Testis (tissue), 3 donors: ENCODE data around the gene LMO4. TPM values are rescaled to one million over a fixed set of nuclear protein-coding genes. Genes with fewer than 3 reads are reported as not detected.

Source experiments
- DNase-seq: peaks from one replicate; pipeline ENCODE4 v3.0.0-alpha.2; 2019
- H3K27ac ChIP-seq, 2 donors: fragments of 200-600 bp; sonication (generic); one replicate each; pipeline ENCODE4 v1.5.1; 2019
- H3K27me3 ChIP-seq: fragments of 200-600 bp; sonication (generic); one replicate; pipeline ENCODE4 v1.5.1; 2019
- H3K36me3 ChIP-seq: fragments of 200-600 bp; sonication (generic); one replicate; pipeline ENCODE4 v1.5.1; 2017; ENCODE audit warnings: low read depth; ENCODE audit errors: missing control alignments
- H3K4me1 ChIP-seq: fragments of 200-600 bp; sonication (generic); one replicate; pipeline ENCODE4 v1.5.1; 2019
- H3K4me3 ChIP-seq, 2 donors: fragments of 200-600 bp; sonication (generic); one replicate each; pipeline ENCODE4 v1.5.1; 2017 to 2019
- H3K9me3 ChIP-seq: fragments of 200-600 bp; sonication (generic); one replicate; pipeline ENCODE4 v1.5.1; 2017
- CTCF ChIP-seq, 3 experiments: fragments of 450-650 bp in 2 of 3; fragments of 200-600 bp in 1 of 3; sonication (generic) in 1 of 3; IDR thresholded peaks; one replicate each; pipeline ENCODE4 v1.5.1; 2016 to 2019; ENCODE audit warnings: antibody characterized with exemption in 3 of 3, mild to moderate bottlenecking in 2 of 3, moderate library complexity in 1 of 3
- POLR2A ChIP-seq: fragments of 450-650 bp; IDR thresholded peaks from one replicate; pipeline ENCODE4 v1.6.1; 2017; ENCODE audit warnings: antibody characterized with exemption, mild to moderate bottlenecking, moderate library complexity
- WGBS, 2 donors: methylation state at CpG; one replicate each; pipeline ENCODE4 v1.1.5; 2018; 5-methylcytosine and 5-hydroxymethylcytosine counted together
- intact Hi-C: fragments of 100-400 bp; cut with DNase I; formaldehyde crosslinking; loops from one replicate; pipeline ENCODE4 v1.15.1; 2023; ENCODE audit warnings: low total_unique reads
- polyA plus RNA-seq: library from polyadenylated mRNA; stranded (reverse); fragments of 350-450 nt; fragmentation: Illumina TruSeq; extraction: RNeasy Lipid Tissue Mini Kit (QIAGEN cat#74804); gene quantifications from one replicate; pipeline ENCODE4 v1.2.3, GENCODE V29; 2014; ENCODE audit warnings: low read depth, low replicate concordance; ENCODE audit not compliant: insufficient read depth
- total RNA-seq, 2 donors: library from RNA; depleted of rRNA; stranded (reverse); fragments of >200 nt; gene quantifications; one replicate each; pipeline ENCODE4 v1.2.3, GENCODE V29; 2016

The LMO4 gene
- total and polyA plus RNA-seq, 3 donors from 2014 or later, result 38.3 to 76.6 (median 65.6) TPM

- intact Hi-C loops, result no loop called here
- TF ChIP-seq CTCF (IDR thresholded peaks at IDR 0.05) (no peak), POLR2A (no peak)
- Histone ChIP-seq H3K36me3 (no peaks in the 10 kb centered on the region), H3K4me3 (no peak overlapping the region), H3K4me1 (peaks cover 17% of the 10 kb centered on the region), H3K27ac (no peak overlapping the region), H3K9me3 (no peaks in the 10 kb centered on the region), H3K27me3 (no peaks in the 10 kb centered on the region)
- no peak for DNase-seq
- 54 to 65% methylated on average over 3 of the region's 3 CpGs for WGBS, 2 donors
These were observed 9.9 kb downstream of the LMO4 start for GRCh38 chr1:87338566-87338965.

GRCh38 chr1:87344231-87344630 is 15.6 kb downstream of the LMO4 start:
- Histone ChIP-seq H3K27ac (no peak overlapping the region), H3K9me3 (no peaks in the 10 kb centered on the region), H3K36me3 (no peaks in the 10 kb centered on the region), H3K4me3 (no peak overlapping the region), H3K4me1 (no peaks in the 10 kb centered on the region), H3K27me3 (no peaks in the 10 kb centered on the region)
- TF ChIP-seq CTCF (IDR thresholded peaks at IDR 0.05), result no peak
- no peak for TF ChIP-seq POLR2A
- WGBS, 2 donors, result 88 to 93% methylated on average over 3 of the region's 3 CpGs
- intact Hi-C loops, result no loop called here
- no peak for DNase-seq

- Histone ChIP-seq H3K4me1 (no peaks in the 10 kb centered on the region), H3K4me3 (no peak overlapping the region), H3K27me3 (no peaks in the 10 kb centered on the region), H3K9me3 (no peaks in the 10 kb centered on the region), H3K36me3 (no peaks in the 10 kb centered on the region), H3K27ac (no peak overlapping the region)
- WGBS, 2 donors, result 79 to 83% methylated on average over 8 of the region's 8 CpGs
- TF ChIP-seq POLR2A (no peak), CTCF (IDR thresholded peaks at IDR 0.05) (no peak)
- DNase-seq, result no peak
- intact Hi-C loops, result no loop called here
These were observed 17.6 kb downstream of the LMO4 start for GRCh38 chr1:87346130-87346814.

- no peak for DNase-seq
- Histone ChIP-seq H3K36me3 (no peaks in the 10 kb centered on the region), H3K4me3 (no peak overlapping the region), H3K9me3 (no peaks in the 10 kb centered on the region), H3K27ac (no peak overlapping the region), H3K4me1 (no peaks in the 10 kb centered on the region), H3K27me3 (no peaks in the 10 kb centered on the region)
- 54 to 63% methylated on average over 7 of the region's 7 CpGs for WGBS, 2 donors
- no peak for TF ChIP-seq CTCF (IDR thresholded peaks at IDR 0.05)
- intact Hi-C loops, result no loop called here
These were observed 19.8 kb downstream of the LMO4 start for GRCh38 chr1:87348341-87349019.

- WGBS, 2 donors, result 62 to 85% methylated on average over 2 of the region's 2 CpGs
- DNase-seq, result no peak
- Histone ChIP-seq H3K9me3 (no peaks in the 10 kb centered on the region), H3K4me3 (no peak overlapping the region), H3K4me1 (no peaks in the 10 kb centered on the region), H3K27me3 (no peaks in the 10 kb centered on the region), H3K36me3 (no peaks in the 10 kb centered on the region), H3K27ac (no peak overlapping the region)
- intact Hi-C loops, result no loop called here
- TF ChIP-seq POLR2A (no peak), CTCF (IDR thresholded peaks at IDR 0.05) (no peak)
These were observed 20.4 kb downstream of the LMO4 start for GRCh38 chr1:87349036-87349435.
